Measurements from ENCODE around the gene ANKIB1. TPM values are rescaled to one million over a fixed set of nuclear protein-coding genes. Genes with fewer than 3 reads are reported as not detected.
"Not testable (repeated sequence)": the region's sequence is repeated elsewhere in the genome, so short reads cannot be mapped to it uniquely, and the experiment has no call there.

Gene ANKIB1
- total and polyA plus RNA-seq, 4 donors = 12.0 to 75.1 (median 44.0) TPM

GRCh38 chr7:92254800-92255199, 9.0 kb downstream of the ANKIB1 start:
- DNase-seq; H3K27ac ChIP-seq (ENCODE audit: low read depth in 1 of 2, low read length in 2 of 2); ATAC-seq (ENCODE audit: low FRiP score); H3K4me1 ChIP-seq (ENCODE audit: control insufficient read depth in 1 of 2, insufficient read depth in 2 of 2, low read length in 2 of 2); H3K9me3 ChIP-seq (ENCODE audit: control insufficient read depth, low read length); intact Hi-C loops (cut with DNase I); H3K36me3 ChIP-seq (ENCODE audit: control insufficient read depth in 1 of 2, insufficient read depth in 2 of 2, low read length in 1 of 2); H3K27me3 ChIP-seq (ENCODE audit: control insufficient read depth in 1 of 2, insufficient read depth in 2 of 2, low read length in 1 of 2): not testable (repeated sequence)
- WGBS, 2 donors = 78 to 83% methylated on average over 1 of the region's 1 CpG
- H3K4me3 ChIP-seq (ENCODE audit: low read length in 2 of 2) = peak overlapping the region in 1 of 2 donors; percentile 31

- WGBS, 2 donors = 7 to 9% methylated on average over 4 of the region's 4 CpGs
- peaks cover 0 to 2% of the 10 kb centered on the region in 2 donors for H3K4me1 ChIP-seq (ENCODE audit: control insufficient read depth in 1 of 2, insufficient read depth in 2 of 2, low read length in 2 of 2)
- DNase-seq = peak in 1 of 2 donors; percentile 43
These were observed 9.5 kb downstream of the ANKIB1 start for GRCh38 chr7:92255308-92255707.

GRCh38 chr7:92259062-92259461, 13.3 kb downstream of the ANKIB1 start:
- Histone ChIP-seq H3K9me3 (ENCODE audit: control insufficient read depth, low read length) (no peaks in the 10 kb centered on the region), H3K4me1 (ENCODE audit: control insufficient read depth in 1 of 2, insufficient read depth in 2 of 2, low read length in 2 of 2) (peaks cover 0 to 2% of the 10 kb centered on the region in 2 donors), H3K36me3 (ENCODE audit: control insufficient read depth in 1 of 2, insufficient read depth in 2 of 2, low read length in 1 of 2) (no peaks in the 10 kb centered on the region), H3K27ac (ENCODE audit: low read depth in 1 of 2, low read length in 2 of 2) (no peak overlapping the region), H3K4me3 (ENCODE audit: low read length in 2 of 2) (no peak overlapping the region), H3K27me3 (ENCODE audit: control insufficient read depth in 1 of 2, insufficient read depth in 2 of 2, low read length in 1 of 2) (no peaks in the 10 kb centered on the region)
- DNase-seq = no peak
- no peak for ATAC-seq (ENCODE audit: low FRiP score)
- intact Hi-C loops (cut with DNase I) = no loop called here
- WGBS, 2 donors = 85 to 93% methylated on average over 4 of the region's 4 CpGs

More at GRCh38 chr7:92255308-92255707, 9.5 kb downstream of the ANKIB1 start:
- intact Hi-C loops (cut with DNase I) = no loop called here
- Histone ChIP-seq H3K36me3 (ENCODE audit: control insufficient read depth in 1 of 2, insufficient read depth in 2 of 2, low read length in 1 of 2) (no peaks in the 10 kb centered on the region), H3K9me3 (ENCODE audit: control insufficient read depth, low read length) (no peaks in the 10 kb centered on the region), H3K27me3 (ENCODE audit: control insufficient read depth in 1 of 2, insufficient read depth in 2 of 2, low read length in 1 of 2) (no peaks in the 10 kb centered on the region), H3K4me3 (ENCODE audit: low read length in 2 of 2) (peak overlapping the region; percentile 31 to 48), H3K27ac (ENCODE audit: low read depth in 1 of 2, low read length in 2 of 2) (no peak overlapping the region)
- ATAC-seq (ENCODE audit: low FRiP score) = peak; percentile 77

- Histone ChIP-seq H3K4me3 (ENCODE audit: low read length in 2 of 2) (no peak overlapping the region), H3K4me1 (ENCODE audit: control insufficient read depth in 1 of 2, insufficient read depth in 2 of 2, low read length in 2 of 2) (peaks cover 0 to 2% of the 10 kb centered on the region in 2 donors), H3K36me3 (ENCODE audit: control insufficient read depth in 1 of 2, insufficient read depth in 2 of 2, low read length in 1 of 2) (no peaks in the 10 kb centered on the region), H3K27me3 (ENCODE audit: control insufficient read depth in 1 of 2, insufficient read depth in 2 of 2, low read length in 1 of 2) (no peaks in the 10 kb centered on the region), H3K27ac (ENCODE audit: low read depth in 1 of 2, low read length in 2 of 2) (no peak overlapping the region), H3K9me3 (ENCODE audit: control insufficient read depth, low read length) (no peaks in the 10 kb centered on the region)
- no peak for ATAC-seq (ENCODE audit: low FRiP score)
- DNase-seq = no peak
- intact Hi-C loops (cut with DNase I) = no loop called here
- WGBS, 2 donors = 93 to 94% methylated on average over 2 of the region's 2 CpGs
These were observed 14.0 kb downstream of the ANKIB1 start for GRCh38 chr7:92259610-92260247.

GRCh38 chr7:92260248-92260781, 14.5 kb downstream of the ANKIB1 start:
- Histone ChIP-seq H3K36me3 (ENCODE audit: control insufficient read depth in 1 of 2, insufficient read depth in 2 of 2, low read length in 1 of 2) (no peaks in the 10 kb centered on the region), H3K4me1 (ENCODE audit: control insufficient read depth in 1 of 2, insufficient read depth in 2 of 2, low read length in 2 of 2) (peaks cover 0 to 2% of the 10 kb centered on the region in 2 donors), H3K27ac (ENCODE audit: low read depth in 1 of 2, low read length in 2 of 2) (no peak overlapping the region), H3K4me3 (ENCODE audit: low read length in 2 of 2) (no peak overlapping the region), H3K27me3 (ENCODE audit: control insufficient read depth in 1 of 2, insufficient read depth in 2 of 2, low read length in 1 of 2) (no peaks in the 10 kb centered on the region), H3K9me3 (ENCODE audit: control insufficient read depth, low read length) (no peaks in the 10 kb centered on the region)
- intact Hi-C loops (cut with DNase I) = no loop called here
- ATAC-seq (ENCODE audit: low FRiP score) (no peak), DNase-seq (no peak)
- WGBS, 2 donors = 86 to 87% methylated on average over 7 of the region's 7 CpGs

- no peak overlapping the region for H3K4me3 ChIP-seq (ENCODE audit: low read length in 2 of 2)
- no peaks in the 10 kb centered on the region for H3K27me3 ChIP-seq (ENCODE audit: control insufficient read depth in 1 of 2, insufficient read depth in 2 of 2, low read length in 1 of 2)
- H3K4me1 ChIP-seq (ENCODE audit: control insufficient read depth in 1 of 2, insufficient read depth in 2 of 2, low read length in 2 of 2) = no peaks in the 10 kb centered on the region
- H3K27ac ChIP-seq (ENCODE audit: low read depth in 1 of 2, low read length in 2 of 2) = no peak overlapping the region
- H3K9me3 ChIP-seq (ENCODE audit: control insufficient read depth, low read length) = no peaks in the 10 kb centered on the region
- WGBS, 2 donors = 96 to 97% methylated on average over 5 of the region's 5 CpGs
- H3K36me3 ChIP-seq (ENCODE audit: control insufficient read depth in 1 of 2, insufficient read depth in 2 of 2, low read length in 1 of 2) = no peaks in the 10 kb centered on the region
- DNase-seq = no peak
- ATAC-seq (ENCODE audit: low FRiP score) = no peak
- intact Hi-C loops (cut with DNase I) = no loop called here
These were observed 20.9 kb downstream of the ANKIB1 start for GRCh38 chr7:92266415-92267241.

GRCh38 chr7:92268921-92269320, 23.1 kb downstream of the ANKIB1 start:
- no peaks in the 10 kb centered on the region for H3K36me3 ChIP-seq (ENCODE audit: control insufficient read depth in 1 of 2, insufficient read depth in 2 of 2, low read length in 1 of 2)
- no peak overlapping the region for H3K4me3 ChIP-seq (ENCODE audit: low read length in 2 of 2)
- no peak overlapping the region for H3K27ac ChIP-seq (ENCODE audit: low read depth in 1 of 2, low read length in 2 of 2)
- ATAC-seq (ENCODE audit: low FRiP score) (no peak), DNase-seq (no peak)
- H3K4me1 ChIP-seq (ENCODE audit: control insufficient read depth in 1 of 2, insufficient read depth in 2 of 2, low read length in 2 of 2) = no peaks in the 10 kb centered on the region
- intact Hi-C loops (cut with DNase I) = no loop called here
- H3K9me3 ChIP-seq (ENCODE audit: control insufficient read depth, low read length) = no peaks in the 10 kb centered on the region
- no peaks in the 10 kb centered on the region for H3K27me3 ChIP-seq (ENCODE audit: control insufficient read depth in 1 of 2, insufficient read depth in 2 of 2, low read length in 1 of 2)
- 87 to 89% methylated on average over 1 of the region's 1 CpG for WGBS, 2 donors

- no peak overlapping the region for H3K27ac ChIP-seq (ENCODE audit: low read depth in 1 of 2, low read length in 2 of 2)
- H3K27me3 ChIP-seq (ENCODE audit: control insufficient read depth in 1 of 2, insufficient read depth in 2 of 2, low read length in 1 of 2) = no peaks in the 10 kb centered on the region
- no peaks in the 10 kb centered on the region for H3K36me3 ChIP-seq (ENCODE audit: control insufficient read depth in 1 of 2, insufficient read depth in 2 of 2, low read length in 1 of 2)
- no peak overlapping the region for H3K4me3 ChIP-seq (ENCODE audit: low read length in 2 of 2)
- DNase-seq (no peak), ATAC-seq (ENCODE audit: low FRiP score) (no peak)
- peaks cover 3 to 8% of the 10 kb centered on the region in 2 donors for H3K4me1 ChIP-seq (ENCODE audit: control insufficient read depth in 1 of 2, insufficient read depth in 2 of 2, low read length in 2 of 2)
- 94 to 96% methylated on average over 4 of the region's 4 CpGs for WGBS, 2 donors
- no peaks in the 10 kb centered on the region for H3K9me3 ChIP-seq (ENCODE audit: control insufficient read depth, low read length)
- intact Hi-C loops (cut with DNase I) = no loop called here
These were observed 29.6 kb downstream of the ANKIB1 start for GRCh38 chr7:92275327-92275726.

Data from aorta (tissue), 5 donors.